ENCODE results near the gene ALOX5AP.
"Not testable (repeated sequence)": the region's sequence is repeated elsewhere in the genome, so short reads cannot be mapped to it uniquely, and the experiment has no call there.

ALOX5AP gene

GRCh38 chr13:30739237-30739528 lies 3.8 kb downstream of the ALOX5AP start:
- no peak for DNase-seq

GRCh38 chr13:30739761-30740642 lies 4.7 kb downstream of the ALOX5AP start:
- DNase-seq: no peak

GRCh38 chr13:30742901-30743300 lies 7.6 kb downstream of the ALOX5AP start:
- no peak for DNase-seq

- DNase-seq: no peak
These were observed 8.1 kb downstream of the ALOX5AP start for GRCh38 chr13:30743319-30744055.

GRCh38 chr13:30744056-30744680 lies 8.8 kb downstream of the ALOX5AP start:
- no peak for DNase-seq

GRCh38 chr13:30744681-30745077 lies 9.3 kb downstream of the ALOX5AP start:
- DNase-seq: no peak

GRCh38 chr13:30745906-30746686 lies 10.8 kb downstream of the ALOX5AP start:
- no peak for DNase-seq

- no peak for DNase-seq
These were observed 11.4 kb downstream of the ALOX5AP start for GRCh38 chr13:30746791-30747190.

- DNase-seq: not testable (repeated sequence)
These were observed 12.5 kb downstream of the ALOX5AP start for GRCh38 chr13:30747845-30748244.

GRCh38 chr13:30748717-30749116 lies 13.4 kb downstream of the ALOX5AP start:
- no peak for DNase-seq

- no peak for DNase-seq
These were observed 14.7 kb downstream of the ALOX5AP start for GRCh38 chr13:30750036-30750435.

GRCh38 chr13:30751183-30751933 lies 16.0 kb downstream of the ALOX5AP start:
- DNase-seq: no peak

GRCh38 chr13:30752201-30752797 lies 17.0 kb downstream of the ALOX5AP start:
- DNase-seq: no peak

GRCh38 chr13:30753030-30753616 lies 17.8 kb downstream of the ALOX5AP start:
- DNase-seq: no peak

- no peak for DNase-seq
These were observed 20.3 kb downstream of the ALOX5AP start for GRCh38 chr13:30755678-30756077.

- no peak for DNase-seq
These were observed 21.8 kb downstream of the ALOX5AP start for GRCh38 chr13:30757026-30757742.

GRCh38 chr13:30759748-30760147 lies 24.4 kb downstream of the ALOX5AP start:
- no peak for DNase-seq

- DNase-seq: no peak
These were observed 27.3 kb downstream of the ALOX5AP start for GRCh38 chr13:30762643-30763042.

GRCh38 chr13:30763786-30764413 lies 28.6 kb downstream of the ALOX5AP start:
- DNase-seq: no peak

- DNase-seq: no peak
These were observed 30.9 kb downstream of the ALOX5AP start for GRCh38 chr13:30766231-30766630.

All from NCI-H1694 treated with DMSO at 0.1 percent for 48 hours (cell line).